Measurements from ENCODE around the gene MACROD2.

Gene MACROD2

DNA sequence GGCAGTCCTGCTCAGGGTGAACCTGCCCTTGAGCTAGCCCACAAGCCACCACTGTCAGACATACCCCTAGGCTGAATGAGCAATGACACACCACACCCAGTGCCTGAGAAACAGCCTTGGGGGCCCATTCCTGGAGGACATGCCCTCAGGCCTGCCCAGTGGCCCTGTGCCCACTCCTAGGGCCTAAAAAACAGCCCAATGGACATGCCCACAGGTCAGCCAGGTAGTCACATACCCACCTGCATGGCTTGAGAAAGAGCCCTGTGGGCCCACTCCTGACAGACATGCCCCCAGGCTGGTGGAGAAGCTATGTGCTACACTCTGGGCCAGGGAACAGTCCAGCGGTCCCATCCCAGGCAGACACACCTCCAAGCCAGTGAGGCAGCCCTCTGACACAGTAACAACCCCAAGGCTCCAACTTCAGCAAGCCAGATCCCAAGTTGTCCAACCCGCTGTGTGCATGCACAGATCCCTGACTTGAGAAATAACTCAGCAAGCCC is 2086.8 kb downstream of the MACROD2 start:
- H3K4me3 ChIP-seq (ENCODE audit: low read length): no peak overlapping the region
- no peak for DNase-seq (ENCODE audit: low read depth)
- TF ChIP-seq, protein P1, sequence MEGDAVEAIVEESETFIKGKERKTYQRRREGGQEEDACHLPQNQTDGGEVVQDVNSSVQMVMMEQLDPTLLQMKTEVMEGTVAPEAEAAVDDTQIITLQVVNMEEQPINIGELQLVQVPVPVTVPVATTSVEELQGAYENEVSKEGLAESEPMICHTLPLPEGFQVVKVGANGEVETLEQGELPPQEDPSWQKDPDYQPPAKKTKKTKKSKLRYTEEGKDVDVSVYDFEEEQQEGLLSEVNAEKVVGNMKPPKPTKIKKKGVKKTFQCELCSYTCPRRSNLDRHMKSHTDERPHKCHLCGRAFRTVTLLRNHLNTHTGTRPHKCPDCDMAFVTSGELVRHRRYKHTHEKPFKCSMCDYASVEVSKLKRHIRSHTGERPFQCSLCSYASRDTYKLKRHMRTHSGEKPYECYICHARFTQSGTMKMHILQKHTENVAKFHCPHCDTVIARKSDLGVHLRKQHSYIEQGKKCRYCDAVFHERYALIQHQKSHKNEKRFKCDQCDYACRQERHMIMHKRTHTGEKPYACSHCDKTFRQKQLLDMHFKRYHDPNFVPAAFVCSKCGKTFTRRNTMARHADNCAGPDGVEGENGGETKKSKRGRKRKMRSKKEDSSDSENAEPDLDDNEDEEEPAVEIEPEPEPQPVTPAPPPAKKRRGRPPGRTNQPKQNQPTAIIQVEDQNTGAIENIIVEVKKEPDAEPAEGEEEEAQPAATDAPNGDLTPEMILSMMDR (conservative IDR thresholded peaks at IDR 0.05; ENCODE audit: low read length): no peak

GRCh38 chr20:16083639-16084280 is 2088.4 kb downstream of the MACROD2 start:
- H3K4me3 ChIP-seq (ENCODE audit: low read length): no peak overlapping the region
- no peak for DNase-seq (ENCODE audit: low read depth)
- TF ChIP-seq, protein P1 (conservative IDR thresholded peaks at IDR 0.05; ENCODE audit: low read length): no peak

DNA sequence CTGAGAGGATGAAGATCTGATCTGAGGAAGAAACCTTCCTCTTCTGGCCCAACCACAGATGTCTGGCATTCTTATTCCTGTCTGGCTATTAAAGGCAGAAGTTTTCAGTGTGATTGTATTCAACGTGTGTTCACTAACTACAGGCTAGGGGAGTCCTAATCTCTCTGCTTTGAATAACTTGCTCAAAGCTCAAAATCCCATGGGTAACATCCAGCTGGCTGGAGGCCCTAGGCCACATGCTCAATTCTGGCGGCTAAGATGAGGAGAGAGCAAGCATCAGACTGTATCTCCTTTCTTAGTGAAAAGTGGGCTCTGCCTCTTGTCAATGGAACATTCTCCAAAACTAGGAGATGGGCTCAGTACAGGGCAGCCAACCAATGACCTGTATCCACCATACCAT is 2099.9 kb downstream of the MACROD2 start:
- TF ChIP-seq, protein P1 (conservative IDR thresholded peaks at IDR 0.05; ENCODE audit: low read length): no peak
- no peak overlapping the region for H3K4me3 ChIP-seq (ENCODE audit: low read length)
- DNase-seq (ENCODE audit: low read depth): no peak

GRCh38 chr20:16096756-16097326 is 2101.5 kb downstream of the MACROD2 start:
- TF ChIP-seq, protein P1 (conservative IDR thresholded peaks at IDR 0.05; ENCODE audit: low read length): no peak
- no peak for DNase-seq (ENCODE audit: low read depth)
- no peak overlapping the region for H3K4me3 ChIP-seq (ENCODE audit: low read length)

- DNase-seq (ENCODE audit: low read depth): no peak
- TF ChIP-seq, protein P1 (conservative IDR thresholded peaks at IDR 0.05; ENCODE audit: low read length): no peak
- no peak overlapping the region for H3K4me3 ChIP-seq (ENCODE audit: low read length)
These were observed 2102.5 kb downstream of the MACROD2 start for GRCh38 chr20:16097788-16098187.

GRCh38 chr20:16098890-16099639 is 2103.7 kb downstream of the MACROD2 start:
- TF ChIP-seq, protein P1 (conservative IDR thresholded peaks at IDR 0.05; ENCODE audit: low read length): no peak
- DNase-seq (ENCODE audit: low read depth): no peak
- no peak overlapping the region for H3K4me3 ChIP-seq (ENCODE audit: low read length)
